HepG2 (cell line): ENCODE results near the gene GPR162. TPM values are rescaled to one million over a fixed set of nuclear protein-coding genes. Genes with fewer than 3 reads are reported as not detected.

ENCODE experiments used
- ERF ChIP-seq: IDR thresholded peaks from 2 replicates; pipeline ENCODE4 v1.6.1; 2018; ENCODE audit warnings: missing biosample characterization, missing genetic modification reagents
- HOXA3 ChIP-seq: sonication (generic); formaldehyde crosslinking; IDR thresholded peaks from 2 replicates; pipeline ENCODE4 v1.5.0; 2020; ENCODE audit warnings: missing genetic modification reagents
- KDM1A ChIP-seq: IDR thresholded peaks from 2 replicates; pipeline ENCODE4 v1.6.1; 2016; ENCODE audit warnings: missing compliant biosample characterization
- MAFG ChIP-seq: sonication (generic); formaldehyde crosslinking; IDR thresholded peaks from 2 replicates; pipeline ENCODE4 v1.5.1; 2020; ENCODE audit warnings: mild to moderate bottlenecking, missing genetic modification reagents
- NFAT5 ChIP-seq: sonication (generic); formaldehyde crosslinking; IDR thresholded peaks from 2 replicates; pipeline ENCODE4 v1.4.0; 2020; ENCODE audit warnings: missing genetic modification reagents
- PCBP1 ChIP-seq: fragments of 200-400 bp; formaldehyde crosslinking; IDR thresholded peaks from 2 replicates; pipeline ENCODE4 v1.6.1; 2017; ENCODE audit warnings: mild to moderate bottlenecking, low read depth, low read length, borderline replicate concordance
- RBM39 ChIP-seq: fragments of 200-400 bp; formaldehyde crosslinking; IDR thresholded peaks from one replicate; pipeline ENCODE4 v1.6.1; 2018; ENCODE audit warnings: antibody characterized with exemption, mild to moderate bottlenecking, low read depth, low read length; ENCODE audit not compliant: poor library complexity, severe bottlenecking
- RFXAP ChIP-seq: sonication (generic); formaldehyde crosslinking; IDR thresholded peaks from 2 replicates; pipeline ENCODE4 v1.4.0; 2020; ENCODE audit warnings: missing genetic modification reagents, borderline replicate concordance
- ZFP36L1 ChIP-seq: sonication (generic); formaldehyde crosslinking; IDR thresholded peaks from 2 replicates; pipeline ENCODE4 v1.8.0; 2022; ENCODE audit warnings: mild to moderate bottlenecking, missing genetic modification reagents, moderate library complexity
- ZNF337 ChIP-seq: sonication (generic); formaldehyde crosslinking; IDR thresholded peaks from 2 replicates; pipeline ENCODE4 v1.5.1; 2020; ENCODE audit warnings: missing genetic modification reagents, low read depth, mild to moderate bottlenecking, borderline replicate concordance
- ZNF34 ChIP-seq: sonication (generic); formaldehyde crosslinking; IDR thresholded peaks from 2 replicates; pipeline ENCODE4 v1.4.0; 2020; ENCODE audit warnings: mild to moderate bottlenecking, missing genetic modification reagents, borderline replicate concordance
- ZNF850 ChIP-seq: sonication (generic); formaldehyde crosslinking; conservative IDR thresholded peaks from 2 replicates; pipeline ENCODE4 v1.9.0; 2021; ENCODE audit warnings: mild to moderate bottlenecking, missing genetic modification reagents
- polyA plus RNA-seq, 8 experiments: library from polyadenylated mRNA; depleted of rRNA in 3 of 8; stranded (reverse) in 7 of 8; unstranded in 1 of 8; fragments of >200 nt; fragmentation: Illumina TruSeq in 4 of 8; extraction: Trizol in 4 of 8; gene quantifications; 2 replicates each; pipeline versions ENCODE4 v1.2.1 to v1.2.3, GENCODE V29; 2011 to 2016; ENCODE audit warnings: low read depth in 4 of 8, missing spikeins in 1 of 8, mixed read lengths in 1 of 8; ENCODE audit not compliant: insufficient read depth in 1 of 8
- total RNA-seq, 5 experiments: library from RNA; depleted of rRNA; stranded (reverse); fragments of >200 nt; fragmentation: Illumina TruSeq; extraction: Trizol; gene quantifications; 2 replicates each; pipeline ENCODE4 v1.2.3, GENCODE V29; 2016; ENCODE audit warnings: low read depth in 1 of 5
- TF ChIP-seq, protein P1 (sequence below): sonication (generic); formaldehyde crosslinking; IDR thresholded peaks from 2 replicates; pipeline ENCODE4 v1.4.0; 2020; ENCODE audit warnings: mild to moderate bottlenecking, missing genetic modification reagents
- TF ChIP-seq, protein P2 (sequence below): sonication (generic); formaldehyde crosslinking; IDR thresholded peaks from 2 replicates; pipeline ENCODE4 v1.4.0; 2020; ENCODE audit warnings: missing genetic modification reagents
- TF ChIP-seq, protein P3 (sequence below): sonication (generic); formaldehyde crosslinking; IDR thresholded peaks from 2 replicates; pipeline ENCODE4 v1.9.0; 2022; ENCODE audit warnings: missing genetic modification reagents, mild to moderate bottlenecking, borderline replicate concordance

The GPR162 gene
- total and polyA plus RNA-seq, 2 of the 13 experiments (the other 11 are each of a cell fraction or from before 2014, with no cell fraction given) = 0.08 TPM; not detected in 1

GRCh38 chr12:6871052-6871957, 49.7 kb downstream of the GPR162 start (continued):
- no peak for TF ChIP-seq NFAT5 (CRISPR knock-in tag)
- TF ChIP-seq HOXA3 (CRISPR knock-in tag) = no peak
- TF ChIP-seq, protein P1, sequence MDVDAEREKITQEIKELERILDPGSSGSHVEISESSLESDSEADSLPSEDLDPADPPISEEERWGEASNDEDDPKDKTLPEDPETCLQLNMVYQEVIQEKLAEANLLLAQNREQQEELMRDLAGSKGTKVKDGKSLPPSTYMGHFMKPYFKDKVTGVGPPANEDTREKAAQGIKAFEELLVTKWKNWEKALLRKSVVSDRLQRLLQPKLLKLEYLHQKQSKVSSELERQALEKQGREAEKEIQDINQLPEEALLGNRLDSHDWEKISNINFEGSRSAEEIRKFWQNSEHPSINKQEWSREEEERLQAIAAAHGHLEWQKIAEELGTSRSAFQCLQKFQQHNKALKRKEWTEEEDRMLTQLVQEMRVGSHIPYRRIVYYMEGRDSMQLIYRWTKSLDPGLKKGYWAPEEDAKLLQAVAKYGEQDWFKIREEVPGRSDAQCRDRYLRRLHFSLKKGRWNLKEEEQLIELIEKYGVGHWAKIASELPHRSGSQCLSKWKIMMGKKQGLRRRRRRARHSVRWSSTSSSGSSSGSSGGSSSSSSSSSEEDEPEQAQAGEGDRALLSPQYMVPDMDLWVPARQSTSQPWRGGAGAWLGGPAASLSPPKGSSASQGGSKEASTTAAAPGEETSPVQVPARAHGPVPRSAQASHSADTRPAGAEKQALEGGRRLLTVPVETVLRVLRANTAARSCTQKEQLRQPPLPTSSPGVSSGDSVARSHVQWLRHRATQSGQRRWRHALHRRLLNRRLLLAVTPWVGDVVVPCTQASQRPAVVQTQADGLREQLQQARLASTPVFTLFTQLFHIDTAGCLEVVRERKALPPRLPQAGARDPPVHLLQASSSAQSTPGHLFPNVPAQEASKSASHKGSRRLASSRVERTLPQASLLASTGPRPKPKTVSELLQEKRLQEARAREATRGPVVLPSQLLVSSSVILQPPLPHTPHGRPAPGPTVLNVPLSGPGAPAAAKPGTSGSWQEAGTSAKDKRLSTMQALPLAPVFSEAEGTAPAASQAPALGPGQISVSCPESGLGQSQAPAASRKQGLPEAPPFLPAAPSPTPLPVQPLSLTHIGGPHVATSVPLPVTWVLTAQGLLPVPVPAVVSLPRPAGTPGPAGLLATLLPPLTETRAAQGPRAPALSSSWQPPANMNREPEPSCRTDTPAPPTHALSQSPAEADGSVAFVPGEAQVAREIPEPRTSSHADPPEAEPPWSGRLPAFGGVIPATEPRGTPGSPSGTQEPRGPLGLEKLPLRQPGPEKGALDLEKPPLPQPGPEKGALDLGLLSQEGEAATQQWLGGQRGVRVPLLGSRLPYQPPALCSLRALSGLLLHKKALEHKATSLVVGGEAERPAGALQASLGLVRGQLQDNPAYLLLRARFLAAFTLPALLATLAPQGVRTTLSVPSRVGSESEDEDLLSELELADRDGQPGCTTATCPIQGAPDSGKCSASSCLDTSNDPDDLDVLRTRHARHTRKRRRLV (CRISPR knock-in tag) = no peak; the same call in 1 of the 2 replicates
- no peak for TF ChIP-seq PCBP1
- no peak for TF ChIP-seq ZNF850 (CRISPR knock-in tag)
- TF ChIP-seq, protein P2, sequence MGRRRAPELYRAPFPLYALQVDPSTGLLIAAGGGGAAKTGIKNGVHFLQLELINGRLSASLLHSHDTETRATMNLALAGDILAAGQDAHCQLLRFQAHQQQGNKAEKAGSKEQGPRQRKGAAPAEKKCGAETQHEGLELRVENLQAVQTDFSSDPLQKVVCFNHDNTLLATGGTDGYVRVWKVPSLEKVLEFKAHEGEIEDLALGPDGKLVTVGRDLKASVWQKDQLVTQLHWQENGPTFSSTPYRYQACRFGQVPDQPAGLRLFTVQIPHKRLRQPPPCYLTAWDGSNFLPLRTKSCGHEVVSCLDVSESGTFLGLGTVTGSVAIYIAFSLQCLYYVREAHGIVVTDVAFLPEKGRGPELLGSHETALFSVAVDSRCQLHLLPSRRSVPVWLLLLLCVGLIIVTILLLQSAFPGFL = no peak
- no peak for TF ChIP-seq ZNF337
- no peak for TF ChIP-seq RFXAP (CRISPR knock-in tag)
- TF ChIP-seq ZNF34 (CRISPR knock-in tag) = no peak
- no peak for TF ChIP-seq MAFG
- TF ChIP-seq, protein P3, sequence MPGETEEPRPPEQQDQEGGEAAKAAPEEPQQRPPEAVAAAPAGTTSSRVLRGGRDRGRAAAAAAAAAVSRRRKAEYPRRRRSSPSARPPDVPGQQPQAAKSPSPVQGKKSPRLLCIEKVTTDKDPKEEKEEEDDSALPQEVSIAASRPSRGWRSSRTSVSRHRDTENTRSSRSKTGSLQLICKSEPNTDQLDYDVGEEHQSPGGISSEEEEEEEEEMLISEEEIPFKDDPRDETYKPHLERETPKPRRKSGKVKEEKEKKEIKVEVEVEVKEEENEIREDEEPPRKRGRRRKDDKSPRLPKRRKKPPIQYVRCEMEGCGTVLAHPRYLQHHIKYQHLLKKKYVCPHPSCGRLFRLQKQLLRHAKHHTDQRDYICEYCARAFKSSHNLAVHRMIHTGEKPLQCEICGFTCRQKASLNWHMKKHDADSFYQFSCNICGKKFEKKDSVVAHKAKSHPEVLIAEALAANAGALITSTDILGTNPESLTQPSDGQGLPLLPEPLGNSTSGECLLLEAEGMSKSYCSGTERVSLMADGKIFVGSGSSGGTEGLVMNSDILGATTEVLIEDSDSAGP = peak; percentile 40; the same call in 1 of the 2 replicates
- TF ChIP-seq ERF = no peak; the same call in 1 of the 2 replicates
- TF ChIP-seq ZFP36L1 (CRISPR knock-in tag) = no peak
- TF ChIP-seq KDM1A = no peak
- TF ChIP-seq RBM39 = peak; percentile 68
